CD4-positive, alpha-beta T cell treated with Interleukin-2 at 100 ng/mL for 4 hours (primary cell): Measurements from ENCODE around the gene CTXN1.

Experiments
- DNase-seq: peaks from one replicate; pipeline ENCODE4 v3.0.0-alpha.2; 2020; ENCODE audit warnings: low spot score

CTXN1 gene

DNA sequence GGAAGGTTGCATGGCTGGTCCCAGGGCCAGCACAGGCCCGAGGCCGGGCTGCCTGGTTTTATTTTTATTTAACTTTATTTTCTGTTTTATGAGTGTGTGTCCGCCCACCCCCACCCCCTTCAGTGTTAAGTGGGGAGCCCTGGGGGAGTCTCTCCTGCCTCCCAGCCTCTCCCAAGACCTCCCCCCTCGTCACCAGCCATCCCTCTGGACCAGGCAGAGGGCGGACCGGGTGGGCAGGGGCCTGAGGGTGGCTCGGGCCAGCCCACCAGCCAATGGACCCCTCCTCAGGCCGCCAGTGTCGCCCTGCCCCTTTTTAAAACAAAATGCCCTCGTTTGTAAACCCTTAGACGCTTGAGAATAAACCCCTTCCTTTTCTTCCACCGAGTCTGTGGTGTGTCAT, 11.8 kb downstream of the CTXN1 start:
- no peak for DNase-seq

DNA sequence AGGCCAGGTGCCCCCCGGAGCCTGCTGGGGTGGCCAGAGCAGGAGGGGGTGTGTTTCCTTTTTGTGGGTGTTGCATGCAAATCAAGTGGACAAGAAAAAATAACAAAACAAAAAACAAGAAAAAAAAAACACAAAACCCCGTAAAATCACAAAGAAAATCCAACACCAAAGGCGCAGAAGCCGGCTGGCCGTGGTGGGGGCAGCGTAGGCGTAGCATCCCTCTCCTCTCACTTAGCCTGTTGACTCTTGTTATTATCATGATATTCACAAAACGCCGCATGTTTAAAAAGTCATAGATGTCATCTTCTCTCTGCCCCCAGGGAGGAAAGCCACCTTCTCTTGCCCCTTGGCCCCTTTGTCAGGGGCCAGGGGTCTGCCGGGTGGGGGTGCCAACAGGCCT, 12.3 kb downstream of the CTXN1 start:
- no peak for DNase-seq

DNA sequence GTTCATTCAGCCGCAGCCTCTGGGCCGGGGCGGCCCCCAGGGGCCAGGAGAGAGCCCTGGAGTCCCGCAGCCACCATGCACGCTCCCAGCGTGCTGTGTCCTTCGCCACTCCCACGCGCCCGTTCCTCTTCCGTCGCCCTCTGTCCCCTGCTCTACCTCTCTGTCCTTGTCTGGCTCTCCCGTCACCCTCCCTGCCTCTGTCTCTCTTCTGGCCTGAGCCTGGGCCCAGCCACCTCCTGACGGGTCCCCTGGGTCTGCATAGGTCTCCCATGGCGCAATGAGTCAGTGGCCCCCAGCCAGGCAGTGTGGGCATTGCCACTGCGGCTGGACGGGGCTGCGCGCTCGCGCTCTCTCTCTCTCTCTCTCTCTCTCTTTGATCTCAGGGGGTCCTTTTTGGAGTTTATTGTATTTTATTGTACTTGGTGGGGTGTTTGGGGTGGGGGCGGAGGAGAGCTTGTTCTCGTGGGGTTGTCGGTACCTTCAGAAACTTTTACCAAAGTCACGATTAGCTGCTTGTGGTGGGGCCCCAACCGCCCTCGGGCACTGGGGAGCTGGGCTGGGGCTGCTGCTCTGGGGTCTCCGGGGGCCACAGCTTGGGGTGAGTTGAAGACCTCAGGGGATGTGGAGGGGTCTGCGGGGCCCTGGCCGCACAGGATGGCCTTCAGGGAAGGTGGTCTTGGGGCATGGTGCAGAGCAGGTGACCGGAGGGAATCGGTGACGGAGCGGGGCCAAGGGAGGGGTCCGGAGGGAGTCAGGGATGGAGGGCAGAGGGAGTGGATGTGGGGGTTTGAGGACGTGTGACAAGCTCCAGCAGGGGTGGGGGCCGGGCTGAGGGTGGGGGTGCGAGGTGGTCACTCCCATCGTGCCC, 13.0 kb downstream of the CTXN1 start:
- DNase-seq, result no peak

DNA sequence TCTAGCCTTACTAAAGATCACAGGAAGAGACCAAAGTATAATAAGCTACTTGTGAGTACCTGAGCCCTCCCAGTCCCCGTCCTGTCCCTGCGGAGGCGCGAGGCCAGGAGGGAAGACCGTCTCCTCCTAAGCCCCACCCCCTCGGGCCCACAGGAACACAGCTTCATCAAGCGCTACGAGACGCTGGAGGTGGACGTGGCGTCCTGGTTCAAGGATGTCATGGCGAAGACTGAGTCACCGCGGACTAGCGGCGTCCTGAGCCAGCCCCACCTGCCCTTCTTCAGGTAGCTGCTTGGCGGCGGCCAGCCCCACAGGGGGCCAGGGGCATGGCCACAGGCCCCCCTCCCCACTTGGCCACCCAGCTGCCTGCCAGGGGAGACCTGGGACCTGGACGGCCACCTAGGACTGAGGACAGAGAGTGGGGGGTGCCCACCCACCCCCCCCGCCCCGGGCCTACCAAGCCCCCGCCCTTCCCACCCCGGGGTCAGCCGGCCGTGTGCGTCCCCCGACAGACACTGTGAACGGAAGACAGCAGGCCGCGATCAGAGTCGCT, 13.7 kb downstream of the CTXN1 start:
- no peak for DNase-seq

DNA sequence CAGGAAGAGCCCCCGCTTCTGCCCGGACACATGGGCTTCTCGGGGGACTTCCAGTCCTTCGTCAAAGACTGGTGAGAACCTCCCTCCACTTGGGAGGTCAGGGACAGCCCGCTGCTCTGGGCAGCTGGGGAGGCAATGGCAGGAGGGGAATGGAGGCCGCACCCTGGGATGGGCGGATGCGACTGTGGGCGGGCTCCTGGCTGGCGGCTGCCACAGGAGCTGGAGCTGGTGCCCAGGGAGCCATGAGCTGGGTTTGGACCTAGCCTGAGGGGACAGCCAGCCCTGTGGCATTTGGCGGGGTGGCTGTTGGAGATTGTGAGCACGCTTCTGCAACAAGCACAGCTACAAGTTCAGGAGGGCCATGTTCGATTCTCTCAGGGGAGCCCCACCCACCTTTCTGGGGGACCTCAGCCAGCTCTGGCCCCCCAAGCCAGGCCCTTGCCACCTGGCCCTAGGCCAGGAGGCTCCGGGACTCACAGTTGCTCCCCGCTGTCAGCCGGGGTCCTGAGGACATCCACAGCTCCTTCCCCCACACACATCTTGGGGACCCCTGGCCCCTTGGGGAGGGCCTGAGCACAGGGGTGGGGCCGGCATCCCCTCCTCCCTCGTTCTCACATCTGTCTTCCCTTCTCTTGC, 14.3 kb downstream of the CTXN1 start:
- DNase-seq, result no peak

DNA sequence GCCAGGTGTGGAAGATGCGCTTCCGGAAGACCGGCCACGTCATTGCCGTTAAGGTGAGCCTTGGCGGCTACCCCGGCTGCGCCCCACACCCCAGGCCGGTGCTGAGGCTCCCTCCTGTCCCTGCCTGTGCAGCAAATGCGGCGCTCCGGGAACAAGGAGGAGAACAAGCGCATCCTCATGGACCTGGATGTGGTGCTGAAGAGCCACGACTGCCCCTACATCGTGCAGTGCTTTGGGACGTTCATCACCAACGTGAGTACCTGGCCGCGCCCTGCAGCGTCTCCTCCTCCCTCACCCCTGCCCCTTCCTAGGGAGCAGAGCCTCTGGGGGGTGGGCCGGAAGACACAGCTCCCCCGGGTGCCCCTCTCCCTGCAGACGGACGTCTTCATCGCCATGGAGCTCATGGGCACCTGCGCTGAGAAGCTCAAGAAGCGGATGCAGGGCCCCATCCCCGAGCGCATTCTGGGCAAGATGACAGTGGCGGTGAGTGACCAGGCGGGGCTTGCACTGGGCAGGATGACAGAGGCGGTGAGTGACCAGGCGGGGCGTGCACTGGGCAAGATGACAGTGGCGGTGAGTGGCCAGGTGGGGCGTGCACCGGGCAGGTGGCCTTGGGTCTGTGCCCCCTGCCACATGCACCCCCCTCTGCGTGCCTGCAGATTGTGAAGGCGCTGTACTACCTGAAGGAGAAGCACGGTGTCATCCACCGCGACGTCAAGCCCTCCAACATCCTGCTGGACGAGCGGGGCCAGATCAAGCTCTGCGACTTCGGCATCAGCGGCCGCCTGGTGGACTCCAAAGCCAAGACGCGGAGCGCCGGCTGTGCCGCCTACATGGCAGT, 15.4 kb downstream of the CTXN1 start:
- DNase-seq, result no peak

DNA sequence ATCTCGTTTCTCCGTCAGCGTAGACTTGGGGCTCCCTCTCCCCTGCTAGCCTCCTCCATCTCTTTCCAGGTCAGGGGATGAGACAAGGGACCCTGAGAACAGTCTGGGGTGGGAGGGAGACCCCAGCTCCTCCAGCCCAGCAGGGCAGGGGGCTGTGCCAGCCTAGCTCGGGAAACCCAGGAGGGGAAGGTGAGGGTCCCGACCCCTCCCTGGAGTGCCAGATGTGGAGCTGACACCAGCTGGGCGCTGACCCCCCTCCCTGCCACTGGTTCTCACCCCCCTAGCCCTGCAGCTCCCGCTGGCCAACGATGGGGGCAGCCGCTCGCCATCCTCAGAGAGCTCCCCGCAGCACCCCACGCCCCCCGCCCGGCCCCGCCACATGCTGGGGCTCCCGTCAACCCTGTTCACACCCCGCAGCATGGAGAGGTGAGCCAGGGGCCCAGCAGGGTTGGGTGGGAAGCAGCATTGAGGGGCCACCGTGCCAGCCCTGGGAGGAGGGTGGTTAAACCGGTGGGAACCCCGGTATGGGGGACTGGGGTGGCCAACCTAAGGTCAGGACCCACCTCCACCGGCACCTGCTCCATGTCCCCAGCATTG, 16.4 kb downstream of the CTXN1 start:
- no peak for DNase-seq

DNA sequence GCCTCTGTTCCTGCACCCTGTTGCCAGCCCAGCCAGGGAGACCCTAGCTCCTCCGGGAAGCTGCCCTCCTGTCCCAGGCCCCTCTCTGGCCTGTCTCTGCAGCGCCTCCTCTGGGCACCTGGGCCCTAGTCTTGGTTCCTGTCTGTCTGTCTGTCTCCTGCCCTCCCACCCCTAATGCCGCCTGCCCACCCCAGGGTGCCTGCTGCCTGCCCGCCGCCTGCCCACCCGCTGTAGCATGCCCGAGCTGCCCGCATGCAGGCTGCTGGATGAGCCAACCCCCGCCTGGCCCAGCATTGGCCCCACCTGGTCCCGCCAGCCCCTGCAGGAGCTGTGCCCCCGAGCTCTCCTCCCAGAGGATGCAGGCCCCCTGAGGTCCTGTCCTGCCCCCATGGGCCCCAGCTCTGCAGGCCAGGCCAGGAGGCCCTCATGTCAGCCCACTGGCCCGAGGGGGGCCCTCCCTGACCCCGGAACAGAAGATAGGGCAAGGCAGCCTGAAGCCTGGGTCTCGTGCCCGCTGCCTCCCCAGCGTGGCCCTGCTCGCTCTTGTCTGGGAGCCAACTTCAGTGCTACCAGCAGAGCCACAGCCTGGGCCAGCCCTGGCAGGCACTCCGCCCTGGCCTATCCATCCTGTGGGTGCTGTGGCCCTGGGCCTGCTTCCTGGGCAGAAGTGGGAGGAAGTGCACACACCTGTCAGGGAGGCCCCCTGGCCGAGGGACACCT, 17.0 kb downstream of the CTXN1 start:
- DNase-seq, result no peak

DNA sequence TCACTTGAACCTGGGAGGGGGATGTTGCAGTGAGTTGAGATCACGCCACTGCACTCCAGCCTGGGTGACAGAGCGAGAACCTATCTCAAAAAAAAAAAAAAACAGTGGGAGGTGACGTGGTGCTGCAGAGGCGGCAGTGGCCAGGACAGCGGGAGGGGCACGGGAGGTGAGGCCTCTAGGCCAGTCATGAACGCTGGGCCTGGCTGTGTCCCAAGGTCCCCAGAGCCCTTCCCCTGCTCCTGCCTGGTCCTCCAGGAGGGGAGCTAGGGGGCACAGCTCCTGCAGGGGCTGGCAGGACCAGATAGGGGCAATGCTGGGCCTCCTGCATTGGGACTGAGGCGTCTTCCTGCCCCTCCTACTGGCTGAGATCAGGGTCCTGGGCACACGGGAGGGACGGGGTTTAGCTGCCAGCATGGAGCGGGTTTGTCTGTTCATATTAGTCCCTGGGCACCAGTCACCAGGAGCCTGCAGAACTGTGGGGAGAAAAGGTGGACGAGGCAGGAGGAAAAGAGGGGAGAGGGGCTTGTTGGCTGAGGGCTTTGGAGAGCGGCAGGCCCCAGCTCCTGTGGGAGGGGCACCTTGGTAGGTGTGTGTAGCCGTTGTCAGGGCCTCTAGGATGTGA, 17.7 kb downstream of the CTXN1 start:
- DNase-seq, result no peak

DNA sequence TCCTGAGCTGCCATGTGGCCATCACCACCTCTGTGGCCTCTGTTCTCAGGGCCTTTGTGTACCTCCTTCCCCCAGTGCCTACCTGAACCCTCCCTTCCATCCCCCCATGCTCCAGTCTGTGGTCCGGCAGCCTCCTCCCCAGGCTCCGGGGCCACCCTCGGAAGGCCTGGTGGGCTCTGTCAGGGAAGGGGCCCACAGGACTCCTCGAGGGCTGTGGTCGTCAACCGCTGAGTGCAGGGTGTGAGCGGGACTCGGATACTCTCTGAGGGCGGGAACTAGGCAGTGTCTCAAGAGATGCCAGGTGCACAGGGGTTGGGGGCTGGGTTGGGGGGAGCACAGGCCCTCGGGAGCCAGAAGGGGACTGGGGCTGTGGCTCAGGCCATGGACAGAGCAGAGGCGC, 18.4 kb downstream of the CTXN1 start:
- DNase-seq, result no peak

DNA sequence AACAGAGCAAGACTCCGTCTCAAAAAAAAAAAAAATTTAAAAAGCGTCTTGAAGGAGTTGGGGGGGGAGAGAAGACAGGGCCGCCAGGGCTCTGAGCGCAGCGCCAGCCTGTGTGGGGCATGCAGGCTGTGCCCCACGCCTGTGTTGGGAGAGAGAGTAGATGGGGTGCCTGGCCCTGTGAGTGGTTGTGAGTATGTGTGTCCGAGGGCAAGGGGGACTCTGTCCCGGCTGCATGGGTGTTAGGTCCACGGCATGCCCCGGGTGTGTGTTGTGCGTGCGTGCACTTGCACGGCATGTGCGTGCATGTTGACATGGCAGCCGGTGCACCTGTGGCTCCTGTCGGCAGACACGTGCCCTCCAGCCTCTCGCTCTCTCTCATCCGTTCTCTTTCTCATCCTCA, 18.8 kb downstream of the CTXN1 start:
- DNase-seq, result no peak

DNA sequence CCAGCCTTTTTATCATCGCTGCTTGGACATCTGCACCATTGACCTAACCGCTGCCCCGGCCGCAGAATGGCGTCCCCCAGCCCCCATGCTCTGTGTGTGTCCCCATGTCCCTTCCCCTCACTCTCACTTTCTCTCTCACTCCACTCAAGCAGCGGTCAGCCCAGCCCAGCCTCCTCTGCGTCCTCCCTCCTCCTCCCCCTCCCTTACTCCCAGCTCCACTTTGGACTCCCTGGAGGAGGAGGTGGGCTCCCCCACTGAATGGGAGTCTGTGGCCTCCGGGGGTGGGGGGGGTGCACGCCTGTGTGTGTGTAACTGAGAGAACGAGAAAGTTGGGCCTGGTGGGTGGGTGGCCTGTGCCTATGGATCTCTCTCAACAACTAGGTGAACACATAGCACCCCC, 20.1 kb downstream of the CTXN1 start:
- DNase-seq, result no peak

DNA sequence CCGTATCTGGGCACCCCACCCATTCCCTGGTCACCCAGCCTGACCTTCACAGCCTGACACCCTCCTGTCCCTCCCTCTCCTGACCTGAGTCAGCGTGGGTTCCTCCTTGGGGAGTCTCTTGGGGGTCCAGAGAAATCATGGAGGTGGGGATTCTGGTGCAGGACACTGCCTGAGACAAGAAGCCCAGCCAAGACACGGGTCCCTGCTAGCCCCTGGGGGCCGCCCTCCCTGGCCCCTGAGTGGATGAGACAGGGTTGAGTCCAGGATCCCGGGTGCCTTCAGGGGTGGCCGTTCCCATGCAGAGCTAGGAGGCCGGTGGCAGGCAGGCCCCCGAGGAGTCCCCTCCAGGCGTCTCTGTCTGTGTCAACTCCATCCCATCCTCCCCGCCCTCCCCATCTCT, 20.7 kb downstream of the CTXN1 start:
- no peak for DNase-seq

DNA sequence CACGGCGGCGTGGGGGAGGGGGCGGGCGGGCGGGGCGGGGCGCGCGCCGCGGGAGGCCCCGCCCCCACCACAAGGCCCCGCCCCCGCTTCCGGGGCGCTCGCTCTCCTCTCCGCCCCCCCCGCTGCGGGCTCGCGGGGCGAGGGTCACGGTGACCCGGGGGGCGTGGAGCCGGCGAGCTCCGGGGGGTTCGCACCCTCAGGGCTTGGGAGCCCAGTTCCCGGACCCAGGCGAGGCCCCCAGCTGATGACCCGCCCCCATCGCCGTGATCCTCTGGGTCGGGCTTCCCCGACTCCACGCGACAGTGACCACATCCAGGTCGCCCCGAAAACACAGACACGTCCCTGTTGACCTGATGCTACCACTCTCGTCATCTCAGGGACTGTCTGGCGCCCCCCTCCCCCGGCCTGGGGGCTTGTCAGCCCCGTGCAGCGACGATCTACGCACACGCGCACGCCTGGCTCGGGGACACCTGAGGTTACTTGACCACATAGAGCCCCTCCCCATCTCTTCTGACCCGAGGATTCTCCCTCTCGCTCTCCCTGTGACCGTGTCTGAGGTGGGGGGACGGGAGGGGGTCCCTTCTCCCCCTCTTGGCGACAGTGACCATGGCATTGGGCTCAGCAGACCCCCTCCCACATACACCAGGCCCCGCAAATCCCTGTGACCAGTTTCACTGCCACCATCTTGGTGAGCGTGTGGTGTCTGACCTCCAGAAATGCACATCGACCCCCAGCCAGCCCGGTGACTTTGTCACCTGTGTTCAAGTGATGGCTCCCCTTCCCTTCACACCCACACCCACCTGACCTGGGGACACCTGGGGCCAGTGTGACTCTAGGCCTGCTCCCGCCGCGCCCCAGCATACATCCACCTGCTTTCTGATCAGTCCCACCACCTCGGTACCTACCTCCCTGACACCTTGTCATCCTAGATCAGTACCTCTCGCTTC, 21.6 kb downstream of the CTXN1 start:
- peak; percentile 61 for DNase-seq

DNA sequence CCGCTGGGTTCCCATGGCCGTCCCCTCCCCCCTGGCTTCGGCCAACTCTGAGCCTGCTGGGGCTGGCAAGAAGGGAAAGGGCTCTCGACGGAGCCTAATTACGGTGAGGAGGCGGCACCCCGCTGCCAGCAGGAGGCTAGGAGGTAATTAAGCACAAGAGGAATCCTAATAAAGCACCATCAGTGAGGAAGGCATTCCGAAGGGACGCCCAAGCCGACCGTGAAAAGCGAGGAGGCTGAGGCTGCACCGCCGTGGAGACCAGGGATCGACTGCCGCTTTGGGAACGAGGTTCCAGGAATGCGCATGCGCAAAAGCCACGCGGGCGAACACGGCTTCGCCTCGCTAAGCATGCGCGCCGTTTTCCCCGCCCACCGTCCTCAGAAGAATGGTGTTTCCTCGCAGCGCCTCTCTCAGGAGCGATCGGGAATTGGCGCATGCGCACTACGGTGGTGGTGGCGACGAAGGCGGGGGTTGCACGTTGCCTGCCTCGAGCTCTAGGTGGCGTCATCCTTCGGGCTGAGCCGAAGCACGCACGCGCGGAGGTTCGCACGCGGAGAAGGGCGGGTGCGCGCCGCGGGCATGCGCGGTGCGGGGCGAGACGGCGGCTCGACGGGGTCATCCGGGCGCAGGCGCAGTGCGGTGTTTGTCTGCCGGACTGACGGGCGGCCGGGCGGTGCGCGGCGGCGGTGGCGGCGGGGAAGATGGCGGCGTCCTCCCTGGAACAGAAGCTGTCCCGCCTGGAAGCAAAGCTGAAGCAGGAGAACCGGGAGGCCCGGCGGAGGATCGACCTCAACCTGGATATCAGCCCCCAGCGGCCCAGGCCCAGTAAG, 22.5 kb downstream of the CTXN1 start, which contains the start of gene MAP2K7:
TSS of gene MAP2K7 (plus strand) at position 634 of the 830 bp plus-strand sequence. CDS start at position 702, 68 bp downstream.
- DNase-seq, result peak; percentile 100

DNA sequence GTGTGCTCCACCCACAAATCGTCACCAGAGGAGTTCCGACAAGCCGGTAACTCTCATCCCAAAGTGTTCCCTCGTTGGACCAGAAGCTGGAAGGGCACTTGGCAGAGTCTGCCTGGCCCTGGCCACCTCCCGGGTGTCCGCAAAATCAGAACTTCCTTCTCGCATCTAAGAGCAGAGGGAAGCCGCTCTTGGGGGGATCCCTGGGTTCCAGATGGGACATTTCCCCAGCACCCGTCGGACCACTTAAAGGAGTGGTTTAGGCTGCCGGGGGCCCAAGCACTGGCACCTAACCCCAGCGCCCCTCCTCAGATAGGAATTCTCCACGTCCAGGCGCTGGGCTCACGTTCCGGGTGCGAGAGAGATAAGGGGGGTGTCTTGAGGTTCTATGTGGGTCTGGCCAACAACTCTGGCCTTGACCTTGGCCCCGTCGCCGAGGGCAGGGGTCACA, 23.1 kb downstream of the CTXN1 start:
- no peak for DNase-seq

DNA sequence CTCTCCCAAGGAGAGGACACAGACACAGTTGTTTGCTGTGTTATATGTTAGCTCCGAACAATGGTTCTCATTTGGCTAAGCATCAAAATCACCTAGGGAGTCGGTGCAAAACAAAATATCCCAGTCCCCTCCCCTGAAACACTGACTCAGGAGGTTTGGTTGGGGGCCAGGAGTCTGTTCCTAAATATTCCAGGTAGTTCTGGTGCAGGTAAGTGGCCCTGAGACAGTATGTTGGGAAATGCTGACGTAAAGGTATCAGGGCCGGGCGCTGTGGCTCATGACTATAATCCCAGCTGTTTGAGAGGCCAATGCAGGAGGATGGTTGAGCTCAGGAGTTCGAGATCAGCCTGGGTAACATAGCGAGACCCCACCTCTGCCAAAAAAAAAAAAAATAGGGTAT, 24.6 kb downstream of the CTXN1 start:
- DNase-seq, result no peak

DNA sequence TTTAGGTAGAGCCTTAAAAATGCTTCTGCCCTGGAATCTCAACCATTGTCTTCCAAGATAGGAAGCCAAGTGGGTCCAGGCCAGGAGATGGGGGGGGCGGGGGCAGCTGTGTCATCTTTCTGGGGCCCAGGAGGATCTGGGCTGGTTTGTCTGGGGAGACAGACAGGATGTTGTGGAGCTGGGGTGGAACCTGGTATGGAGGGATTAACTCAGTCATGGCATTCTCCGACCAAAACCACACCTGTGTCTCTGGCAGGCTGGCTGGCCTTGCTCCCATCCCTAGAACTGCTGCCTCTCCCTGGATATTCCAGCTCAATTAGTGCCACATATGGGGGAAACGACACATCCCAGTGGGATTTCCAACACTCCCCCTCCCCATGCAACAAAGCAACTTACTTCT, 25.0 kb downstream of the CTXN1 start:
- no peak for DNase-seq

DNA sequence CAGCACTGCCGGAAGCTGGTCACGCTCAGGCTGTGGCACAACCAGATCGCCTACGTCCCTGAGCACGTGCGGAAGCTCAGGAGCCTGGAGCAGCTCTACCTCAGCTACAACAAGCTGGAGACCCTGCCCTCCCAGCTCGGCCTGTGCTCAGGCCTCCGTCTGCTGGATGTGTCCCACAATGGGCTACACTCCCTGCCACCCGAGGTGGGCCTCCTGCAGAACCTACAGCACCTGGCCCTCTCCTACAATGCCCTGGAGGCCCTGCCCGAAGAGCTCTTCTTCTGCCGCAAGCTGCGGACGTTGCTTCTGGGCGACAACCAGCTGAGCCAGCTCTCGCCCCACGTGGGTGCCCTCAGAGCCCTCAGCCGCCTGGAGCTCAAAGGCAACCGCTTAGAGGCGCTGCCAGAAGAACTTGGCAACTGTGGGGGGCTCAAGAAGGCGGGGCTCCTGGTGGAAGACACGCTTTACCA, 25.5 kb downstream of the CTXN1 start:
- no peak for DNase-seq
